Spleen (tissue), 13 donors: ENCODE results near the gene PPFIA2. TPM values are rescaled to one million over a fixed set of nuclear protein-coding genes. Genes with fewer than 3 reads are reported as not detected.

Experiments
- DNase-seq: peaks from one replicate; pipeline ENCODE4 v3.0.0-alpha.2; 2020
- H3K27ac ChIP-seq, 8 donors: fragments of 200-600 bp; sonication (generic) in 7 of 8; 1 replicate in 4 of 8; 2 replicates in 4 of 8; pipeline versions ENCODE4 v1.5.0 to v1.8.0; 2016 to 2021; ENCODE audit warnings: inconsistent platforms in 4 of 8, mild to moderate bottlenecking in 4 of 8, moderate library complexity in 1 of 8
- H3K27me3 ChIP-seq, 7 donors: fragments of 200-600 bp; sonication (generic) in 6 of 7; replicated peaks in 1 of 7; 1 replicate in 4 of 7; 2 replicates in 3 of 7; pipeline versions ENCODE4 v1.5.0 to v1.8.0; 2016 to 2021; ENCODE audit warnings: inconsistent platforms in 3 of 7, mild to moderate bottlenecking in 1 of 7
- H3K36me3 ChIP-seq, 6 donors: fragments of 200-600 bp; sonication (generic) in 5 of 6; 1 replicate in 4 of 6; 2 replicates in 2 of 6; pipeline versions ENCODE4 v1.5.0 to v1.8.0; 2016 to 2021; ENCODE audit warnings: inconsistent platforms in 2 of 6
- H3K4me1 ChIP-seq, 6 donors: fragments of 200-600 bp; sonication (generic) in 5 of 6; 1 replicate in 3 of 6; 2 replicates in 3 of 6; pipeline versions ENCODE4 v1.5.0 to v1.8.0; 2016 to 2021; ENCODE audit warnings: inconsistent platforms in 3 of 6
- H3K4me3 ChIP-seq, 8 donors: fragments of 200-600 bp; sonication (generic) in 7 of 8; 1 replicate in 4 of 8; 2 replicates in 4 of 8; pipeline versions ENCODE4 v1.5.0 to v1.8.0; 2016 to 2021; ENCODE audit warnings: inconsistent platforms in 4 of 8, mild to moderate bottlenecking in 4 of 8, moderate library complexity in 2 of 8
- H3K9me3 ChIP-seq, 8 donors: fragments of 200-600 bp; sonication (generic) in 7 of 8; 1 replicate in 4 of 8; 2 replicates in 4 of 8; pipeline versions ENCODE4 v1.5.0 to v1.8.0; 2016 to 2021; ENCODE audit warnings: inconsistent platforms in 4 of 8
- POLR2A ChIP-seq, 3 donors: fragments of 450-650 bp; IDR thresholded peaks; one replicate each; pipeline ENCODE4 v1.5.1; 2017; ENCODE audit warnings: antibody characterized with exemption in 3 of 3, mild to moderate bottlenecking in 1 of 3
- POLR2AphosphoS5 ChIP-seq, 3 donors: sonication (generic); formaldehyde crosslinking; IDR thresholded peaks; one replicate each; pipeline ENCODE4 v1.5.1; 2017; ENCODE audit warnings: antibody characterized with exemption in 3 of 3
- WGBS, 5 donors: extraction: QIAGEN DNeasy Blood & Tissue Kit in 3 of 5; methylation state at CpG; one replicate each; pipeline versions ENCODE4 v1.1.5 to v1.1.7; 2013 to 2018; 5-methylcytosine and 5-hydroxymethylcytosine counted together
- intact Hi-C: fragments of 100-400 bp; cut with DNase I; formaldehyde crosslinking; loops from one replicate; pipeline ENCODE4 v1.15.0; 2023; ENCODE audit warnings: low total_unique reads
- long read RNA-seq, 2 donors: transcript quantifications; one replicate each; lab custom pipeline, GENCODE V29; 2026
- polyA plus RNA-seq, 3 donors: library from polyadenylated mRNA; stranded (reverse); fragments of 200-250 nt; gene quantifications; one replicate each; pipeline ENCODE4 v1.2.1, GENCODE V29; 2013
- total RNA-seq, 7 donors: library from RNA; depleted of rRNA in 3 of 7; stranded (reverse); fragments of >200 nt in 3 of 7; fragmentation: NEBNext Ultra II Directional in 4 of 7; extraction: Animal tissue kit (Norgen Biotek cat#: 25700) in 4 of 7; gene quantifications; one replicate each; pipeline versions ENCODE4 v1.1.0 to v1.2.1, GENCODE V29; 2016 to 2021
- TF ChIP-seq, protein P1 (sequence below), 11 experiments: fragments of 200-600 bp in 7 of 11; fragments of 450-650 bp in 4 of 11; sonication (generic) in 4 of 11; IDR thresholded peaks in 8 of 11; conservative IDR thresholded peaks in 3 of 11; 1 replicate in 7 of 11; 2 replicates in 4 of 11; pipeline versions ENCODE4 v1.4.0 to v1.8.0; 2016 to 2021; ENCODE audit warnings: antibody characterized with exemption in 11 of 11, inconsistent platforms in 4 of 11, mild to moderate bottlenecking in 1 of 11
- donor health status: healthy with polysubstance abuse.
- donor health status: DM: no; HTN: no; CAD: no; lungs with moderate emphysema.
- donor health status: DM: no; HTN: no; CAD: no.
- donor health status: Bipolar disorder and iron deficiency.
- donor health status: healthy.
- donor health status: DM: no; HTN: no; CAD: no.
- donor health status: DM: yes; HTN: yes; CAD: no.

PPFIA2 gene
- total RNA-seq (1 to 10 TPM in 1 of 7 donors, under 1 TPM in 4, not detected in 2; 0.20 to 1.1 (median 0.88) TPM), polyA plus RNA-seq (under 1 TPM; 0.04 to 0.16 (median 0.05) TPM)
- long read RNA-seq, donor 1 = 0 reads
- long read RNA-seq, donor 2 = 0 reads

DNA sequence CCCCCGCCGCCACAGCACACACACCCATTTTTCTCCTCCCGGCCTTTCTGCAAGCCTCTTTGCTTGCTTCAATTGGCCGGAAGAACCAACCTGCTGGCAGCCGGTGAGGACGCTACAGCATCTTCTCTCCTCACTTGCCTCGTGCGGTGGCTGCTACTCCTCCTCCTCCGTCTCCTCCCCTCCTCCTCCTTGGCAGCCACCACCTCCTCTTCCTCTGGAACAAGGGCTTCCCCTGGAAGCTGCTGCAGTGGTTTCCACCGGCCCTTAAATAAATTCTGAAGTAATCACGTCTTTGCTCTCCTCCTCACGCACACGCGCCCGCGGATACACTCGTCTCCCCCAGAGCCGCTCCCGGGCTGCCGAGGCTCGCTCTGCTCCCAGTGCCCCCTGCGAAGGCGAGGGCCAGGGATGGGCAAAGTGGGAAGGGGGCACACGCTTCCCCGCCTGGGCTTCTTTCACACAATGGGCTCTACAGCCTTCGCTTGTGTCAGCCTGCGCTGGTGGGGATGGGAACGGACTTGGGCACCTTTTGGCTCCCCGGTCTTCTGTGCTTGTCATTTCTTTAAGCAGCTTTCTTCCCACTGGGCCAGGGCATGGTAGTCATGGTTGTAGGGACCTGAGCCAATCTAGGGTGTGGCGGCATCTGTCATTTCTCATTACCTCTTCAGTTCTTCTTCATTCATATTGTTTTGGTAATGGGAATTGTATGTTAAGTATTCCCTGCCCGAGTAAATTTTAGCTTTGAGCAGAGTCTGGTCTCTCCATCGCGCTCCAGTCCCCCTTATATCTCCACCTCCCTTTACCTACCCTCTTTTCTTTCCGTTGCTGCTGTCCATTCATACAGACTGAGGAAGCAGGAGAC lies at the start of gene PPFIA2:
PPFIA2 (minus strand) TSS at position 161 of the 862 bp plus-strand sequence.
- 6 to 14% (median 8%) methylated on average over 32 to 33 of the region's 34 CpGs for WGBS, 5 donors
- TF ChIP-seq POLR2AphosphoS5 (IDR thresholded peaks at IDR 0.05) = no peak
- DNase-seq = peak; percentile 58
- peaks cover 0 to 47% (median 23%) of the 10 kb centered on the region in 7 donors for H3K27me3 ChIP-seq
- no peaks in the 10 kb centered on the region for H3K36me3 ChIP-seq
- intact Hi-C loops = no loop called here
- H3K4me1 ChIP-seq = peaks cover 0 to 15% (median 6%) of the 10 kb centered on the region in 6 donors
- H3K27ac ChIP-seq = no peak within 1 kb of the TSS
- H3K9me3 ChIP-seq = no peaks in the 10 kb centered on the region
- peak within 1 kb of the TSS in 6 of 8 donors; percentile 3 to 59 (median 32) for H3K4me3 ChIP-seq

DNA sequence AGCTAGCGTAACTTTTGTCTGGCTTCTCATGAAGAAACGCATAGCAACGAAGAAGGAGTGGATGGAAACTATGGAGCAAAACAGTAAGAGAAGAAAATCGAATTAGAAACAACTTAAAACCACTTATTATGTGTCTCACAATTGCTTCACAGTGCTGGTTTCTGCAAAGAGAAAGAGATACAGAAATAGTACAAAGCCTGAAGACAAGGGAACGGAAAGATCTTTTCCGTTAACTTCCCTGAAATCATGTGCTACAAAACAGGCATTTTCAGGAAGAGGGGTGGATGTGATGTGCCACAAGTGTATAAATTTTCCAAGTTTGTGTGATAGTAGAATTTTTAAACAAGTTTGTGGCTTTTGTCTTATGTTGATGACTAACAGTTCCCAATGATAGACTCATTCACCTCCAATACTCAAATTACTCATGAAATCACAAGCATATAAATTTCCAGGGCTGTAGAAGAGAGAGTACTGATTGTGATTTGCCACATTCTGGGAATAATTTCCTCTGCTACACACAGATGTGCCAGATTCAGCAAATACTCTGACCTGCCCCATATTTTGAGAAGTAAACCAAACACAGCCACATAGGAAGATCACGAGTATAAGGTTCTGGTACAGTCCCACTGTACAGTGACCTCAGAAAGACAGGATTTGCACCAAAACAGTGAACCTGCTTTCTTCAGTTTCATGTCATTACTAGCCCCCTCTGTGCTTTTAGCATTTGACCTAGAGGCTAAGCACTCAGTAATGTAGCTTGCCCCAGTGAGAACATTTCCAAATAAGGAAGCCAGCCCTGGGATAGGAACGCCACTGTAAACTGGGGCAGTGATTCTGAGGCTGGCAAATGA lies 41.4 kb upstream of the PPFIA2 start:
- Histone ChIP-seq H3K27me3 (peaks cover 0 to 3% (median 0%) of the 10 kb centered on the region in 7 donors), H3K9me3 (peaks cover 0 to 4% (median 0%) of the 10 kb centered on the region in 8 donors), H3K4me3 (no peak overlapping the region), H3K36me3 (no peaks in the 10 kb centered on the region), H3K4me1 (no peaks in the 10 kb centered on the region), H3K27ac (no peak overlapping the region)
- 70 to 78% (median 75%) methylated on average over 8 of the region's 8 CpGs for WGBS, 5 donors
- intact Hi-C loops = no loop called here
- TF ChIP-seq POLR2A (IDR thresholded peaks at IDR 0.05) = no peak
- no peak for TF ChIP-seq POLR2AphosphoS5 (IDR thresholded peaks at IDR 0.05)
- TF ChIP-seq, protein P1, sequence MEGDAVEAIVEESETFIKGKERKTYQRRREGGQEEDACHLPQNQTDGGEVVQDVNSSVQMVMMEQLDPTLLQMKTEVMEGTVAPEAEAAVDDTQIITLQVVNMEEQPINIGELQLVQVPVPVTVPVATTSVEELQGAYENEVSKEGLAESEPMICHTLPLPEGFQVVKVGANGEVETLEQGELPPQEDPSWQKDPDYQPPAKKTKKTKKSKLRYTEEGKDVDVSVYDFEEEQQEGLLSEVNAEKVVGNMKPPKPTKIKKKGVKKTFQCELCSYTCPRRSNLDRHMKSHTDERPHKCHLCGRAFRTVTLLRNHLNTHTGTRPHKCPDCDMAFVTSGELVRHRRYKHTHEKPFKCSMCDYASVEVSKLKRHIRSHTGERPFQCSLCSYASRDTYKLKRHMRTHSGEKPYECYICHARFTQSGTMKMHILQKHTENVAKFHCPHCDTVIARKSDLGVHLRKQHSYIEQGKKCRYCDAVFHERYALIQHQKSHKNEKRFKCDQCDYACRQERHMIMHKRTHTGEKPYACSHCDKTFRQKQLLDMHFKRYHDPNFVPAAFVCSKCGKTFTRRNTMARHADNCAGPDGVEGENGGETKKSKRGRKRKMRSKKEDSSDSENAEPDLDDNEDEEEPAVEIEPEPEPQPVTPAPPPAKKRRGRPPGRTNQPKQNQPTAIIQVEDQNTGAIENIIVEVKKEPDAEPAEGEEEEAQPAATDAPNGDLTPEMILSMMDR (IDR thresholded peaks at IDR 0.05 in 8 of 11, conservative IDR thresholded peaks at IDR 0.05 in 3 of 11) = no peak
- DNase-seq = no peak

- intact Hi-C loops = no loop called here
- no peak for TF ChIP-seq POLR2A (IDR thresholded peaks at IDR 0.05)
- TF ChIP-seq, protein P1 (IDR thresholded peaks at IDR 0.05 in 8 of 11, conservative IDR thresholded peaks at IDR 0.05 in 3 of 11) = no peak
- no peak for TF ChIP-seq POLR2AphosphoS5 (IDR thresholded peaks at IDR 0.05)
- no peak overlapping the region for H3K27ac ChIP-seq
- no peak overlapping the region for H3K4me3 ChIP-seq
- DNase-seq = no peak
- no peaks in the 10 kb centered on the region for H3K4me1 ChIP-seq
- WGBS, 5 donors = 63 to 73% (median 65%) methylated on average over 6 of the region's 6 CpGs
- no peaks in the 10 kb centered on the region for H3K9me3 ChIP-seq
- H3K27me3 ChIP-seq = peaks cover 0 to 3% (median 0%) of the 10 kb centered on the region in 7 donors
- H3K36me3 ChIP-seq = no peaks in the 10 kb centered on the region
Observed at GRCh38 chr12:81798294-81798693, 39.1 kb upstream of the PPFIA2 start.

- Histone ChIP-seq H3K4me1 (no peaks in the 10 kb centered on the region), H3K4me3 (no peak overlapping the region), H3K36me3 (no peaks in the 10 kb centered on the region), H3K27me3 (peaks cover 0 to 3% (median 0%) of the 10 kb centered on the region in 7 donors), H3K9me3 (no peaks in the 10 kb centered on the region), H3K27ac (no peak overlapping the region)
- intact Hi-C loops = no loop called here
- DNase-seq = no peak
- WGBS, 5 donors = 30 to 40% (median 32%) methylated on average over 3 of the region's 3 CpGs
- TF ChIP-seq, protein P1 (IDR thresholded peaks at IDR 0.05 in 8 of 11, conservative IDR thresholded peaks at IDR 0.05 in 3 of 11) = peak in 3 of 11 experiments; percentile 10 to 27 (median 27)
- TF ChIP-seq POLR2AphosphoS5 (IDR thresholded peaks at IDR 0.05) = no peak
Observed at GRCh38 chr12:81797100-81797499, 38.0 kb upstream of the PPFIA2 start.
